NCI-H2081 (cell line): Measurements from ENCODE around the gene PPIE.

Experiments
- DNase-seq, 2 experiments: peaks; one replicate each; lab custom pipeline; 2025; lab: John Stamatoyannopoulos, UW

The PPIE gene

GRCh38 chr1:39808784-39809517 is 70.3 kb downstream of the PPIE start:
- no peak for DNase-seq

DNA sequence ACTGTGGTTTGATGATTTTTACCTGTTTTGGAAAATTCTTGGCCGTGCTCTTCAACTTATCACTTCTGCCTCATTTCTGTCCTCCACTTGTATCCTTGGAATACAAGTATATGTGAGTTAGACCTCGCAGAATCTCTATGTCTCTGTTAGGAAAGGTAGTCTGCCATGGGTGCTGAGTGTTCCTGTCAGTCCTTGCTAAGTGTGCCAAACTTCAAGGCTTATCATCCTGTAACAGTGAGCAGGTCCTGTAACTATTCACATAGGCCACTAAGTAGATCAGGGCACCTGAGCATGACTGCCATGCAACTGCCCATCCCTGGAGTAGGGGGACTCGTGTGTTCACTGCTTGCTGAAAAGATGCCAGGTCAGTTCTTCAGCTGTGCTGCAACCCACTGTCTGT is 74.2 kb downstream of the PPIE start:
- no peak for DNase-seq
